Kidney (tissue), 14 donors: ENCODE data around the gene TBC1D10A. TPM values are rescaled to one million over a fixed set of nuclear protein-coding genes. Genes with fewer than 3 reads are reported as not detected.

ENCODE experiments used
- DNase-seq, 5 donors: peaks; one replicate each; pipeline ENCODE4 v3.0.0-alpha.2; 2013 to 2020
- FAIRE-seq: peaks from 2 replicates; lab custom pipeline; 2012; peaks lifted over from hg19 to GRCh38; lab: Jason Lieb, UNC
- H3K27ac ChIP-seq, 2 donors: one replicate each; pipeline ENCODE4 v1.7.0; 2013; ENCODE audit warnings: low read depth in 2 of 2, low read length in 2 of 2, inconsistent platforms in 1 of 2
- H3K27me3 ChIP-seq: one replicate; pipeline ENCODE4 v1.7.1; 2013; ENCODE audit warnings: low read length, inconsistent platforms; ENCODE audit not compliant: control insufficient read depth, insufficient read depth
- H3K36me3 ChIP-seq, 3 donors: one replicate each; pipeline versions ENCODE4 v1.7.0 to v1.7.1; 2013; ENCODE audit warnings: low read length in 3 of 3, control low read depth in 1 of 3, inconsistent platforms in 1 of 3; ENCODE audit not compliant: insufficient read depth in 3 of 3, control insufficient read depth in 2 of 3
- H3K4me1 ChIP-seq, 3 donors: one replicate each; pipeline versions ENCODE4 v1.7.0 to v1.7.1; 2013; ENCODE audit warnings: low read length in 3 of 3, inconsistent platforms in 1 of 3, low read depth in 1 of 3; ENCODE audit not compliant: control insufficient read depth in 2 of 3, insufficient read depth in 2 of 3
- H3K4me3 ChIP-seq, 3 donors: one replicate each; pipeline versions ENCODE4 v1.7.0 to v1.8.1; 2013; ENCODE audit warnings: low read length in 3 of 3, control low read depth in 1 of 3, inconsistent platforms in 1 of 3
- H3K9ac ChIP-seq, 3 donors: one replicate each; pipeline versions ENCODE4 v1.7.0 to v1.7.1; 2013; ENCODE audit warnings: low read length in 3 of 3, control low read depth in 1 of 3, inconsistent platforms in 1 of 3
- H3K9me3 ChIP-seq, 3 donors: one replicate each; pipeline versions ENCODE4 v1.7.0 to v1.7.1; 2013; ENCODE audit warnings: low read length in 3 of 3, control low read depth in 1 of 3, inconsistent platforms in 1 of 3; ENCODE audit not compliant: control insufficient read depth in 2 of 3, insufficient read depth in 1 of 3
- intact Hi-C: fragments of 100-400 bp; cut with DNase I; formaldehyde crosslinking; loops from one replicate; pipeline ENCODE4 v1.11.1; 2022
- polyA plus RNA-seq: library from polyadenylated mRNA; stranded (reverse); fragments of 350-450 nt; fragmentation: Illumina TruSeq; extraction: RNeasy Lipid Tissue Mini Kit (QIAGEN cat#74804); gene quantifications from one replicate; pipeline ENCODE4 v1.2.3, GENCODE V29; 2014; ENCODE audit warnings: low read depth, low replicate concordance; ENCODE audit not compliant: insufficient read depth
- total RNA-seq: library from RNA; stranded (reverse); fragmentation: NEBNext Ultra II Directional; extraction: Animal tissue kit (Norgen Biotek cat#: 25700); gene quantifications from one replicate; pipeline ENCODE4 v1.2.1, GENCODE V29; 2021
- TF ChIP-seq, protein P1 (sequence below): IDR thresholded peaks from 3 replicates; pipeline ENCODE4 v1.5.1; 2012; ENCODE audit warnings: mild to moderate bottlenecking, moderate library complexity, borderline replicate concordance; ENCODE audit not compliant: insufficient read depth; ENCODE audit errors: extremely low read depth
- donor health status: control.
- donor health status: control.
- donor health status: control.
- donor health status: control.
- donor health status: control.
- donor health status: DM: yes; HTN: yes; CAD: no.
- donor health status: Normal renal cell carcinoma (clear cell type).

Gene TBC1D10A
- total and polyA plus RNA-seq, 2 donors from 2014 or later = 31.0 to 34.5 TPM

DNA sequence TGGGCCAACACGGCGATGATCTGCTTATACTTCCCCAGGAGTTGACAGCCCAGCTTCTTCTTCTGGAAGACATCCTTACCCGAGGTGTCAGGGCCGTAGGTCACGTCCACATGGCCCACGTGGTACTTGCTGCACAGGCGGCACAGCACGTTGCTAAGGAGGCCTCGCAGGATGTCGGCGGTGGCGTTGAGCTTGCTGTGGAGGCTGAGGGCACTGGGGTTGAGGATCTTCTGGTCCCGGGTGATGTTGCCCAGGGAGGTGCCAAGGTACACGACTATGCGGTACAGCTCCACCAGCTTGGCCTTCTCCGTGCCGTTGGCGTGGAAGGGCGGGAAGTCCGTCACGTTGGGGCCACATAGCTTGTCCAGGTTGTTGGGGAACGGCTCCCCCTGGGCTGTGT lies 83.1 kb downstream of the TBC1D10A start:
- H3K9me3 ChIP-seq = no peaks in the 10 kb centered on the region
- H3K9ac ChIP-seq = no peak overlapping the region
- no peaks in the 10 kb centered on the region for H3K36me3 ChIP-seq
- DNase-seq = no peak
- peaks cover 0 to 9% (median 0%) of the 10 kb centered on the region in 3 donors for H3K4me1 ChIP-seq
- no peak overlapping the region for H3K27ac ChIP-seq
- FAIRE-seq = no peak
- H3K27me3 ChIP-seq = no peaks in the 10 kb centered on the region
- intact Hi-C loops = no loop called here
- TF ChIP-seq, protein P1, sequence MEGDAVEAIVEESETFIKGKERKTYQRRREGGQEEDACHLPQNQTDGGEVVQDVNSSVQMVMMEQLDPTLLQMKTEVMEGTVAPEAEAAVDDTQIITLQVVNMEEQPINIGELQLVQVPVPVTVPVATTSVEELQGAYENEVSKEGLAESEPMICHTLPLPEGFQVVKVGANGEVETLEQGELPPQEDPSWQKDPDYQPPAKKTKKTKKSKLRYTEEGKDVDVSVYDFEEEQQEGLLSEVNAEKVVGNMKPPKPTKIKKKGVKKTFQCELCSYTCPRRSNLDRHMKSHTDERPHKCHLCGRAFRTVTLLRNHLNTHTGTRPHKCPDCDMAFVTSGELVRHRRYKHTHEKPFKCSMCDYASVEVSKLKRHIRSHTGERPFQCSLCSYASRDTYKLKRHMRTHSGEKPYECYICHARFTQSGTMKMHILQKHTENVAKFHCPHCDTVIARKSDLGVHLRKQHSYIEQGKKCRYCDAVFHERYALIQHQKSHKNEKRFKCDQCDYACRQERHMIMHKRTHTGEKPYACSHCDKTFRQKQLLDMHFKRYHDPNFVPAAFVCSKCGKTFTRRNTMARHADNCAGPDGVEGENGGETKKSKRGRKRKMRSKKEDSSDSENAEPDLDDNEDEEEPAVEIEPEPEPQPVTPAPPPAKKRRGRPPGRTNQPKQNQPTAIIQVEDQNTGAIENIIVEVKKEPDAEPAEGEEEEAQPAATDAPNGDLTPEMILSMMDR = no peak
- no peak overlapping the region for H3K4me3 ChIP-seq

Other genes with a start within 250 kb of the TBC1D10A start
- gene HORMAD2, start 246.5 kb downstream of the TBC1D10A start, total RNA-seq = not detected
- not detected for gene HORMAD2, start 246.5 kb downstream of the TBC1D10A start, polyA plus RNA-seq
- gene LIF, start 80.2 kb downstream of the TBC1D10A start, total RNA-seq = 10.7 TPM
- 0.67 TPM for gene LIF, start 80.2 kb downstream of the TBC1D10A start, polyA plus RNA-seq
- gene OSM, start 60.1 kb downstream of the TBC1D10A start, total RNA-seq = 1.2 TPM
- 0.56 TPM for gene OSM, start 60.1 kb downstream of the TBC1D10A start, polyA plus RNA-seq
- gene CASTOR1, start 37.4 kb downstream of the TBC1D10A start, total RNA-seq = 16.5 TPM
- 71.7 TPM for gene CASTOR1, start 37.4 kb downstream of the TBC1D10A start, polyA plus RNA-seq
- 179 TPM for gene SF3A1, start 30.0 kb upstream of the TBC1D10A start, total RNA-seq
- 23.7 TPM for gene SF3A1, start 30.0 kb upstream of the TBC1D10A start, polyA plus RNA-seq
- 5.1 TPM for gene CCDC157, start 30.1 kb upstream of the TBC1D10A start, total RNA-seq
- gene CCDC157, start 30.1 kb upstream of the TBC1D10A start, polyA plus RNA-seq = 6.0 TPM
- 19.7 TPM for gene RNF215, start 60.5 kb upstream of the TBC1D10A start, total RNA-seq
- gene RNF215, start 60.5 kb upstream of the TBC1D10A start, polyA plus RNA-seq = 15.9 TPM
- gene SEC14L2, start 70.1 kb upstream of the TBC1D10A start, total RNA-seq = 13.5 TPM
- gene SEC14L2, start 70.1 kb upstream of the TBC1D10A start, polyA plus RNA-seq = 17.3 TPM
- 8.1 TPM for gene MTFP1, start 98.8 kb upstream of the TBC1D10A start, total RNA-seq
- gene MTFP1, start 98.8 kb upstream of the TBC1D10A start, polyA plus RNA-seq = 82.6 TPM
- gene SEC14L3, start 145.1 kb upstream of the TBC1D10A start, total RNA-seq = not detected
- gene SEC14L3, start 145.1 kb upstream of the TBC1D10A start, polyA plus RNA-seq = not detected
- 0.63 TPM for gene SEC14L4, start 178.8 kb upstream of the TBC1D10A start, total RNA-seq
- gene SEC14L4, start 178.8 kb upstream of the TBC1D10A start, polyA plus RNA-seq = 0.41 TPM
- 13.9 TPM for gene SEC14L6, start 219.8 kb upstream of the TBC1D10A start, total RNA-seq
- gene SEC14L6, start 219.8 kb upstream of the TBC1D10A start, polyA plus RNA-seq = 16.5 TPM
- gene GAL3ST1, start 247.7 kb upstream of the TBC1D10A start, total RNA-seq = 16.1 TPM
- 34.3 TPM for gene GAL3ST1, start 247.7 kb upstream of the TBC1D10A start, polyA plus RNA-seq